Gastrocnemius medialis (tissue), 4 donors: ENCODE results near the gene ADPRHL1. TPM values are rescaled to one million over a fixed set of nuclear protein-coding genes. Genes with fewer than 3 reads are reported as not detected.

Experiments
- ATAC-seq, 2 donors: fragments of 150-250 bp; one replicate each; pipeline ENCODE4 v1.9.1; 2016
- DNase-seq, 2 donors: peaks; one replicate each; pipeline ENCODE4 v3.0.0-alpha.2; 2019
- H3K27ac ChIP-seq, 4 donors: fragments of 200-600 bp; sonication (generic); 1 replicate in 1 of 4; 2 replicates in 3 of 4; pipeline ENCODE4 v1.5.1; 2016 to 2018; ENCODE audit warnings: mild to moderate bottlenecking in 2 of 4, moderate library complexity in 1 of 4
- H3K27me3 ChIP-seq, 3 donors: fragments of 200-600 bp; sonication (generic) in 2 of 3; 1 replicate in 1 of 3; 2 replicates in 2 of 3; pipeline versions ENCODE4 v1.5.1 to v1.6.0; 2016 to 2019; ENCODE audit warnings: mild to moderate bottlenecking in 1 of 3, moderate library complexity in 1 of 3
- H3K36me3 ChIP-seq, 2 donors: fragments of 200-600 bp; sonication (generic) in 1 of 2; one replicate each; pipeline ENCODE4 v1.5.1; 2017 to 2018
- H3K4me1 ChIP-seq, 2 donors: fragments of 200-600 bp; sonication (generic) in 1 of 2; one replicate each; pipeline ENCODE4 v1.5.1; 2016 to 2017; ENCODE audit warnings: mild to moderate bottlenecking in 2 of 2
- H3K4me3 ChIP-seq, 4 donors: fragments of 200-600 bp; sonication (generic) in 3 of 4; 1 replicate in 1 of 4; 2 replicates in 3 of 4; pipeline ENCODE4 v1.5.1; 2016 to 2019; ENCODE audit warnings: mild to moderate bottlenecking in 2 of 4
- H3K9me3 ChIP-seq, 3 donors: fragments of 200-600 bp; sonication (generic) in 2 of 3; 1 replicate in 1 of 3; 2 replicates in 2 of 3; pipeline ENCODE4 v1.5.1; 2016 to 2019
- CTCF ChIP-seq, 5 experiments: fragments of 450-650 bp in 3 of 5; fragments of 200-600 bp in 2 of 5; sonication (generic) in 2 of 5; IDR thresholded peaks in 4 of 5; conservative IDR thresholded peaks in 1 of 5; 1 replicate in 4 of 5; 2 replicates in 1 of 5; pipeline ENCODE4 v1.5.1; 2016 to 2019; ENCODE audit warnings: antibody characterized with exemption in 5 of 5, mild to moderate bottlenecking in 3 of 5, moderate library complexity in 3 of 5
- POLR2A ChIP-seq, 2 donors: fragments of 450-650 bp; IDR thresholded peaks; one replicate each; pipeline ENCODE4 v1.6.1; 2017; ENCODE audit warnings: antibody characterized with exemption in 2 of 2, mild to moderate bottlenecking in 2 of 2, moderate library complexity in 2 of 2
- in situ Hi-C, 4 donors: fragments of 200-750 bp; cut with MboI; loops; one replicate each; pipeline versions ENCODE4 v1.15.0 to v1.8.0; 2017; ENCODE audit warnings: low sequenced_read_pairs in 4 of 4
- intact Hi-C: fragments of 100-400 bp; cut with DNase I; formaldehyde crosslinking; loops from one replicate; pipeline ENCODE4 v1.15.1; 2023; ENCODE audit warnings: low total_unique reads
- total RNA-seq, 4 donors: library from RNA; depleted of rRNA; stranded (reverse); fragments of >200 nt; gene quantifications; one replicate each; pipeline versions ENCODE4 v1.1.0 to v1.2.3, GENCODE V29; 2016

The ADPRHL1 gene
- total RNA-seq, 4 donors from 2014 or later, result 224 to 354 (median 295) TPM

- in situ Hi-C loops, result no loop called here
- intact Hi-C loops, result no loop called here
- no peak for TF ChIP-seq POLR2A (IDR thresholded peaks at IDR 0.05)
- TF ChIP-seq CTCF (IDR thresholded peaks at IDR 0.05 in 4 of 5, conservative IDR thresholded peaks at IDR 0.05 in 1 of 5), result no peak
Measured at GRCh38 chr13:113470073-113470472, 16.8 kb upstream of the ADPRHL1 start.

GRCh38 chr13:113469582-113469981 lies 16.3 kb upstream of the ADPRHL1 start:
- H3K36me3 ChIP-seq, result peaks cover 0 to 23% of the 10 kb centered on the region in 2 donors
- in situ Hi-C loops, result no loop called here
- no peak overlapping the region for H3K27ac ChIP-seq
- no peak overlapping the region for H3K4me3 ChIP-seq
- ATAC-seq (no peak), DNase-seq (no peak)
- no peaks in the 10 kb centered on the region for H3K27me3 ChIP-seq
- H3K4me1 ChIP-seq, result no peaks in the 10 kb centered on the region
- intact Hi-C loops, result no loop called here
- TF ChIP-seq POLR2A (IDR thresholded peaks at IDR 0.05) (no peak), CTCF (IDR thresholded peaks at IDR 0.05 in 4 of 5, conservative IDR thresholded peaks at IDR 0.05 in 1 of 5) (no peak)
- H3K9me3 ChIP-seq, result no peaks in the 10 kb centered on the region

More at GRCh38 chr13:113470073-113470472, 16.8 kb upstream of the ADPRHL1 start:
- Histone ChIP-seq H3K36me3 (peaks cover 0 to 27% of the 10 kb centered on the region in 2 donors), H3K4me1 (no peaks in the 10 kb centered on the region), H3K27me3 (no peaks in the 10 kb centered on the region), H3K9me3 (no peaks in the 10 kb centered on the region), H3K4me3 (no peak overlapping the region), H3K27ac (no peak overlapping the region)
- ATAC-seq (no peak), DNase-seq (no peak)

DNA sequence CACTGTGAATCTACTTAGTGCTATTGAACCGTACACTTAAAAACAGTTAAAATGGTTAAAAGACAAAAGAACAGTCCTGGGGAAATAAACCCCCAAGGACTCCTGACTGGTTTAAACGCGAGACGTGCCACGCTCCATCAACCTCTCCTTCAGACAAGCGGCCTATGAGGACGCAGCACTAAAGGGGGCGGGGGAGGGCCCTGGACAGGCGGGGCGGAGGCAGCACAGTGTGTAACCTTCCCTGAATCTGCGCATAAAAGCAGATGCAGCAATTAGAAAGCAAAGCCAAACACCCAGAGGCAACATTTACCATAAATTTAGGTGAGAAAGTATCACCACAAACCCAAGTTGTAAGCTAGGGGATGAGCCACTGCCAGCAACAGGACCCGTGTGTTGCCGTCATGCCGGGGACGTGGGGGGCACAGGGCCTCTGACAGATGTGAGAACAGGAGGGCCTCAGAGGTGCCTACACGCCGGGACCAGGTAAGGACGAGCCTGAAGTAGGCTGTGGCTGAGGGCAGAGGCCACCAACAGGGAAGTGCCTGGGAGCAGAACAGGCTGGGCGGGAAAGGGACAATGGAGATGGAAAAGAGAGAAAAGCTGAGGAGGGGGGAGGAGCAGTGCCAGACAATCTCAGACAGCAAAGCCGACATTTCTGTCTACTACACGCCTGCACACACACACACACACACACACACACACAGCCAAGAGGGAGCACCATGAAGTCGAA lies 15.3 kb upstream of the ADPRHL1 start:
- Histone ChIP-seq H3K4me1 (no peaks in the 10 kb centered on the region), H3K27me3 (no peaks in the 10 kb centered on the region), H3K36me3 (peaks cover 0 to 14% of the 10 kb centered on the region in 2 donors), H3K27ac (no peak overlapping the region), H3K4me3 (no peak overlapping the region), H3K9me3 (no peaks in the 10 kb centered on the region)
- ATAC-seq, result no peak
- no peak for DNase-seq
- intact Hi-C loops (no loop called here), in situ Hi-C loops (no loop called here)
- TF ChIP-seq POLR2A (IDR thresholded peaks at IDR 0.05), result no peak
- no peak for TF ChIP-seq CTCF (IDR thresholded peaks at IDR 0.05 in 4 of 5, conservative IDR thresholded peaks at IDR 0.05 in 1 of 5)

- ATAC-seq, result no peak
- intact Hi-C loops, result no loop called here
Measured at GRCh38 chr13:113468029-113468428, 14.7 kb upstream of the ADPRHL1 start.

More at GRCh38 chr13:113468029-113468428, 14.7 kb upstream of the ADPRHL1 start:
- Histone ChIP-seq H3K27me3 (no peaks in the 10 kb centered on the region), H3K4me1 (no peaks in the 10 kb centered on the region), H3K36me3 (peaks cover 0 to 12% of the 10 kb centered on the region in 2 donors), H3K27ac (no peak overlapping the region), H3K9me3 (no peaks in the 10 kb centered on the region), H3K4me3 (no peak overlapping the region)
- no peak for DNase-seq
- in situ Hi-C loops, result no loop called here
- TF ChIP-seq POLR2A (IDR thresholded peaks at IDR 0.05), result no peak
- no peak for TF ChIP-seq CTCF (IDR thresholded peaks at IDR 0.05 in 4 of 5, conservative IDR thresholded peaks at IDR 0.05 in 1 of 5)
